ENCODE data around the gene SBF2. TPM values are rescaled to one million over a fixed set of nuclear protein-coding genes. Genes with fewer than 3 reads are reported as not detected.
A peak's percentile ranks its signal among the peaks of the same experiment; 100 is the strongest.

Gene SBF2
- total and polyA plus RNA-seq, 2 of the 13 experiments (the other 11 are each of a cell fraction or from before 2014, with no cell fraction given), result 24.0 to 45.8 TPM

GRCh38 chr11:10307400-10308200 is 13.6 kb upstream of the SBF2 start (continued):
- TF ChIP-seq PRDM10 (CRISPR knock-in tag; IDR thresholded peaks at IDR 0.05; ENCODE audit: low read depth) (no peak), GABPA (IDR thresholded peaks at IDR 0.05; ENCODE audit: low read depth, low read length) (no peak), GABPA (CRISPR knock-in tag; IDR thresholded peaks at IDR 0.05; ENCODE audit: low read depth) (no peak), ZNF124 (CRISPR knock-in tag; IDR thresholded peaks at IDR 0.05) (peak; percentile 64; the same call in 1 of the 2 replicates), EZH2 (conservative IDR thresholded peaks at IDR 0.05; ENCODE audit: low read depth, low read length) (no peak), ZNF230 (CRISPR knock-in tag; IDR thresholded peaks at IDR 0.05) (no peak; the same call in 1 of the 2 replicates), ZNF780A (CRISPR knock-in tag; IDR thresholded peaks at IDR 0.05) (no peak), MEIS2 (CRISPR knock-in tag; IDR thresholded peaks at IDR 0.05) (0 out of 2 replicates have a peak, but pooled peaks have one; percentile 36), ZNF772 (CRISPR knock-in tag; IDR thresholded peaks at IDR 0.05) (peak; percentile 82), HOXA9 (CRISPR knock-in tag; IDR thresholded peaks at IDR 0.05; ENCODE audit: borderline replicate concordance) (no peak), E2F1 (CRISPR knock-in tag; IDR thresholded peaks at IDR 0.05) (no peak), MTA3 (CRISPR knock-in tag; IDR thresholded peaks at IDR 0.05) (no peak), ZNF234 (CRISPR knock-in tag; conservative IDR thresholded peaks at IDR 0.05) (no peak), ZFYVE20 (CRISPR knock-in tag; IDR thresholded peaks at IDR 0.05; ENCODE audit: borderline replicate concordance, low read depth) (no peak), ZBTB38 (CRISPR knock-in tag; IDR thresholded peaks at IDR 0.05) (peak; percentile 100), SOX6 (IDR thresholded peaks at IDR 0.05) (no peak), SOX6 (CRISPR knock-in tag; IDR thresholded peaks at IDR 0.05) (peak; percentile 60), KLF13 (CRISPR knock-in tag; IDR thresholded peaks at IDR 0.05) (no peak), HNRNPK (IDR thresholded peaks at IDR 0.05; ENCODE audit: low read depth, low read length, poor library complexity, severe bottlenecking) (no peak)
- TF ChIP-seq, protein P1, sequence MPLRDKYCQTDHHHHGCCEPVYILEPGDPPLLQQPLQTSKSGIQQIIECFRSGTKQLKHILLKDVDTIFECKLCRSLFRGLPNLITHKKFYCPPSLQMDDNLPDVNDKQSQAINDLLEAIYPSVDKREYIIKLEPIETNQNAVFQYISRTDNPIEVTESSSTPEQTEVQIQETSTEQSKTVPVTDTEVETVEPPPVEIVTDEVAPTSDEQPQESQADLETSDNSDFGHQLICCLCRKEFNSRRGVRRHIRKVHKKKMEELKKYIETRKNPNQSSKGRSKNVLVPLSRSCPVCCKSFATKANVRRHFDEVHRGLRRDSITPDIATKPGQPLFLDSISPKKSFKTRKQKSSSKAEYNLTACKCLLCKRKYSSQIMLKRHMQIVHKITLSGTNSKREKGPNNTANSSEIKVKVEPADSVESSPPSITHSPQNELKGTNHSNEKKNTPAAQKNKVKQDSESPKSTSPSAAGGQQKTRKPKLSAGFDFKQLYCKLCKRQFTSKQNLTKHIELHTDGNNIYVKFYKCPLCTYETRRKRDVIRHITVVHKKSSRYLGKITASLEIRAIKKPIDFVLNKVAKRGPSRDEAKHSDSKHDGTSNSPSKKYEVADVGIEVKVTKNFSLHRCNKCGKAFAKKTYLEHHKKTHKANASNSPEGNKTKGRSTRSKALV (CRISPR knock-in tag; IDR thresholded peaks at IDR 0.05), result no peak
